Activated T-cell treated with anti-CD3 and anti-CD28 coated beads, Interleukin-2, amount 50 U/mL, for 72 hours (primary cell): ENCODE results near the gene C1QTNF5. TPM values are rescaled to one million over a fixed set of nuclear protein-coding genes. Genes with fewer than 3 reads are reported as not detected.

Experiments
- ATAC-seq, 2 donors: fragments of 150-1000 bp; cut with Tn5 transposase; replicated peaks in 1 of 2; 2 replicates each; pipeline ENCODE4 v1.10.0; 2021; ENCODE audit warnings: moderate library complexity in 2 of 2, mild to moderate bottlenecking in 1 of 2
- DNase-seq, 2 donors: peaks; one replicate each; pipeline ENCODE4 v3.0.0; 2021 to 2022; ENCODE audit warnings: mixed read lengths in 1 of 2
- H3K27ac Mint-ChIP-seq: one replicate; pipeline ENCODE4 v1.8.0; 2022; ENCODE audit warnings: mild to moderate bottlenecking, moderate library complexity, mixed read lengths
- H3K27me3 Mint-ChIP-seq: one replicate; pipeline ENCODE4 v1.8.0; 2022; ENCODE audit warnings: low read depth, mixed read lengths
- H3K36me3 Mint-ChIP-seq, 2 donors: one replicate each; pipeline ENCODE4 v1.8.0; 2022; ENCODE audit warnings: mixed read lengths in 2 of 2, mild to moderate bottlenecking in 1 of 2; ENCODE audit not compliant: insufficient read depth in 2 of 2
- H3K4me1 Mint-ChIP-seq: one replicate; pipeline ENCODE4 v1.8.0; 2022; ENCODE audit warnings: low read depth, mixed read lengths
- H3K4me3 Mint-ChIP-seq, 2 donors: one replicate each; pipeline ENCODE4 v1.8.0; 2022; ENCODE audit warnings: mild to moderate bottlenecking in 2 of 2, mixed read lengths in 2 of 2, moderate library complexity in 2 of 2
- H3K9me3 Mint-ChIP-seq, 2 donors: one replicate each; pipeline ENCODE4 v1.8.0; 2022; ENCODE audit warnings: mixed read lengths in 2 of 2
- total RNA-seq, 2 donors: library from RNA; stranded (reverse); gene quantifications; one replicate each; pipeline ENCODE4 v1.2.3, GENCODE V29; 2022

Gene C1QTNF5
- total RNA-seq, 2 donors from 2014 or later = not detected

DNA sequence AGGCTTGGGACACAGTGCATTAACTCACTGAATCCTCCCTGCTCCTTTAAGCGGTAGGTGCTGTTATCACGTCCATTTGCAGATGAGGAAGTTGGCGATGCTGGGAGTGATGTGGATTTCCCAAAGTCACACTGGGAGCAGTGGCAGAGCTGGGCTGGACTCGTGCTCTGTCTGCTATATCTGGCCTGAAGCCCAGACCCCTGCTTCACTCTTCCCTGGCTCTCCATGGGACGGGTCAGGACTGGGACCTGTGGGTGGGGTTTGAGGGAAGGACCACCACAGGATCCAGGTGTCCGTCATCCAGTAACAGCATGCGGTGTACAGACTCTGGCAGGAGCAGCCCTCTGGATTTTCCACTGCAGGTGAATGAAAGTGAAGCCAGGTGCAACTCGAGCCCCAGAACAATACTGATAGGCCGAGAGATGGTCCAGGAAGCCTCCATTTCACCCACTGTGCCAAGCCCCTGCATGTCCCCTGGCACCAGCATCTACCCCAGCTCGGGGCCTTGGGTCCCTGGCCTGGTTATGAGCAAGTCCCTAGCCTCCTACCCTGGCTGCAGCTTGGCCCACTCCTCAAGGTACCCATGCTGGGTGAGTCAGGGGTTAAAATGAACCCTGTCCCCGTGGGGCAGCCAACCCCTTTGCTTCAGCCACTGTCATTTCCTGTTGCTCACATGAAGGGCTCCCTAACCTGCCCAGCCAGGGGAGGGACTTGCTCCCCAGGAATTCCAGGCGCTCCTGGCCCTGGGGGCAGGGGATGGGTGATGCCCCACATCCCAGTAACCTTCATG, 36.6 kb upstream of the C1QTNF5 start:
- Mint-ChIP-seq H3K4me1 (peaks cover 13% of the 10 kb centered on the region), H3K36me3 (no peaks in the 10 kb centered on the region), H3K9me3 (no peaks in the 10 kb centered on the region), H3K4me3 (no peak overlapping the region), H3K27ac (no peak overlapping the region), H3K27me3 (no peaks in the 10 kb centered on the region)
- ATAC-seq = no peak
- no peak for DNase-seq

DNA sequence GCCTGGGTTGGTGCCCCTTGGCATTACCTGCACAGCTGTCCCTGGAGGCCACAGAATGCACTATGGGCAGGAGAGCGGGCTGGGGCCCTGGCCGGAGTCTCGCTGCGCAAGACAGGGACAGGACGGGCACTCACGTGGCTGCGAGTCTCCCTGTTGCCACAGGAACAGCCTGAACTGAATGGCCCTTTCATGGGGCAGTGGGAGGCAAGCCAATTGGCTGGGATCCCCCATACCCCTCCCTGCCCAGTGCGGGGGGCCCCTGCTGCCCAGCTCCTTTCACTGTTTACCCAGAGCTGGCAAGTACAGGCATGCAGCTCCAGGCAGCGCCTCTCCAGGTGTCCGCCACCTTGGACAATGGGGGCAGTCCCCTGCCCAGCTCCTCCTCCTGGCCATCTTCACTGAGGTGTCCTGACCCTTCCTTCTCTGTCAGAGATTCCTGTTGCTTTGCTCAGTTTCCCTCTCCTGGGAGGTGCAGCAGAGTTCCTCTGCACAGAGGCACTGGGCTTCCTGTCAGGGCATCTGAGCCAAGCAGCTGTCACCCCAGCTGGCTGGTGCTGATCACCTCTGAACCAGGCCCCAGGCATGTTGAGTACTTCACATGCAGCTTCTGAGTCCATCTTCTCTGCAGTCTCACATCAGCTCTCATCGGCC, 35.6 kb upstream of the C1QTNF5 start:
- H3K4me3 Mint-ChIP-seq = no peak overlapping the region
- DNase-seq (no peak), ATAC-seq (no peak)
- H3K27me3 Mint-ChIP-seq = no peaks in the 10 kb centered on the region
- no peak overlapping the region for H3K27ac Mint-ChIP-seq
- peaks cover 13% of the 10 kb centered on the region for H3K4me1 Mint-ChIP-seq
- H3K36me3 Mint-ChIP-seq = no peaks in the 10 kb centered on the region
- no peaks in the 10 kb centered on the region for H3K9me3 Mint-ChIP-seq

GRCh38 chr11:119375337-119376196, 34.9 kb upstream of the C1QTNF5 start:
- no peaks in the 10 kb centered on the region for H3K27me3 Mint-ChIP-seq
- DNase-seq = no peak
- no peak overlapping the region for H3K4me3 Mint-ChIP-seq
- H3K9me3 Mint-ChIP-seq = no peaks in the 10 kb centered on the region
- H3K36me3 Mint-ChIP-seq = no peaks in the 10 kb centered on the region
- no peak overlapping the region for H3K27ac Mint-ChIP-seq
- H3K4me1 Mint-ChIP-seq = peaks cover 13% of the 10 kb centered on the region
- ATAC-seq = no peak

GRCh38 chr11:119374632-119375336, 34.1 kb upstream of the C1QTNF5 start:
- Mint-ChIP-seq H3K9me3 (no peaks in the 10 kb centered on the region), H3K4me1 (peaks cover 13% of the 10 kb centered on the region), H3K27ac (no peak overlapping the region), H3K4me3 (no peak overlapping the region), H3K27me3 (no peaks in the 10 kb centered on the region), H3K36me3 (no peaks in the 10 kb centered on the region)
- DNase-seq (no peak), ATAC-seq (no peak)

- Mint-ChIP-seq H3K27me3 (no peaks in the 10 kb centered on the region), H3K4me1 (peaks cover 13% of the 10 kb centered on the region), H3K4me3 (no peak overlapping the region), H3K27ac (no peak overlapping the region), H3K9me3 (no peaks in the 10 kb centered on the region), H3K36me3 (no peaks in the 10 kb centered on the region)
- ATAC-seq = peak; percentile 45 to 56
- peak; percentile 45 to 75 for DNase-seq
These were observed 33.4 kb upstream of the C1QTNF5 start for GRCh38 chr11:119373921-119374631.

GRCh38 chr11:119373059-119373920, 32.6 kb upstream of the C1QTNF5 start:
- no peaks in the 10 kb centered on the region for H3K27me3 Mint-ChIP-seq
- ATAC-seq = no peak

GRCh38 chr11:119372260-119373058, 31.8 kb upstream of the C1QTNF5 start:
- H3K27ac Mint-ChIP-seq = no peak overlapping the region

More at GRCh38 chr11:119373059-119373920, 32.6 kb upstream of the C1QTNF5 start:
- Mint-ChIP-seq H3K36me3 (no peaks in the 10 kb centered on the region), H3K9me3 (no peaks in the 10 kb centered on the region), H3K27ac (no peak overlapping the region), H3K4me1 (peaks cover 13% of the 10 kb centered on the region), H3K4me3 (no peak overlapping the region)
- no peak for DNase-seq

GRCh38 chr11:119371778-119372182, 31.1 kb upstream of the C1QTNF5 start:
- Mint-ChIP-seq H3K27me3 (peaks cover 10% of the 10 kb centered on the region), H3K27ac (no peak overlapping the region), H3K36me3 (no peaks in the 10 kb centered on the region), H3K9me3 (no peaks in the 10 kb centered on the region), H3K4me3 (no peak overlapping the region), H3K4me1 (peaks cover 8% of the 10 kb centered on the region)
- DNase-seq (no peak), ATAC-seq (no peak)

More at GRCh38 chr11:119372260-119373058, 31.8 kb upstream of the C1QTNF5 start:
- Mint-ChIP-seq H3K4me1 (peaks cover 9% of the 10 kb centered on the region), H3K9me3 (no peaks in the 10 kb centered on the region), H3K4me3 (no peak overlapping the region), H3K27me3 (peaks cover 3% of the 10 kb centered on the region), H3K36me3 (no peaks in the 10 kb centered on the region)
- ATAC-seq (no peak), DNase-seq (no peak)

DNA sequence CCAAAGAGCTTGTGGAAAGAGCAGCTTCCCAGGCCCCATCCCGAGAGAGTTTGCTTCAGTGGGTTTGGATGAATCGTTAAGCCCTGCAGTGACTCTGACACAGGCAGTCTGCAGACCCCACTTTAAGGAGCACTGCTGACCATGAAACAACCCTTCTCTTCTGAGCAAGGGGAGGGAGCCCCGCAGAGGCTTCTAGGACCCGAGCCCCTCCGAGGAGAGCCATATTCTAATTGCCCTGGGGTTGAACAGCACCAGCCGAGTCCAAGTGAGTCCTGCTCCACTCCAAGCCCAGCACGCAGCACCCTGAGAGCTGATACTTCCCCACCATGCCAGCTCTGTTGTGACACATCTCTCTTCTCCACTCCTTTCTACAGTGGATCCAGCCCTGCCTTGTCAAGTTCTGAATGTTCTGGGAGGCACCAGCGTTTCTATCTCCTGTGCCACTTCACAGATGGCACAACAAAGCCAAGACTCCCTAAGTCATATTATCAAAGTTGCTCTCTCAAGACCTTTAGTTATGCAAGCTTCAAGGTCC, 30.5 kb upstream of the C1QTNF5 start:
- Mint-ChIP-seq H3K27me3 (peaks cover 17% of the 10 kb centered on the region), H3K4me1 (peaks cover 8% of the 10 kb centered on the region), H3K4me3 (no peak overlapping the region), H3K9me3 (no peaks in the 10 kb centered on the region), H3K27ac (no peak overlapping the region), H3K36me3 (no peaks in the 10 kb centered on the region)
- no peak for ATAC-seq
- DNase-seq = no peak

GRCh38 chr11:119370486-119371046, 29.9 kb upstream of the C1QTNF5 start:
- Mint-ChIP-seq H3K27me3 (peaks cover 22% of the 10 kb centered on the region), H3K9me3 (no peaks in the 10 kb centered on the region), H3K36me3 (no peaks in the 10 kb centered on the region), H3K4me3 (no peak overlapping the region), H3K27ac (no peak overlapping the region), H3K4me1 (peaks cover 8% of the 10 kb centered on the region)
- ATAC-seq (peak; percentile 37 to 86), DNase-seq (no peak)
